Retinal pigment epithelial cell (primary cell): Measurements from ENCODE around the gene CCNG2.

Experiments
- DNase-seq: peaks from one replicate; pipeline ENCODE4 v3.0.0-alpha.2; 2010; ENCODE audit warnings: low read depth
- H3K4me3 ChIP-seq: 2 replicates; pipeline ENCODE4 v1.5.1; 2011; ENCODE audit warnings: mild to moderate bottlenecking, low read length, control low read depth, moderate library complexity
- TF ChIP-seq, protein P1 (sequence below): conservative IDR thresholded peaks from 2 replicates; pipeline ENCODE4 v1.5.1; 2011; ENCODE audit warnings: low read depth, low read length, control low read depth, inconsistent platforms

Gene CCNG2

DNA sequence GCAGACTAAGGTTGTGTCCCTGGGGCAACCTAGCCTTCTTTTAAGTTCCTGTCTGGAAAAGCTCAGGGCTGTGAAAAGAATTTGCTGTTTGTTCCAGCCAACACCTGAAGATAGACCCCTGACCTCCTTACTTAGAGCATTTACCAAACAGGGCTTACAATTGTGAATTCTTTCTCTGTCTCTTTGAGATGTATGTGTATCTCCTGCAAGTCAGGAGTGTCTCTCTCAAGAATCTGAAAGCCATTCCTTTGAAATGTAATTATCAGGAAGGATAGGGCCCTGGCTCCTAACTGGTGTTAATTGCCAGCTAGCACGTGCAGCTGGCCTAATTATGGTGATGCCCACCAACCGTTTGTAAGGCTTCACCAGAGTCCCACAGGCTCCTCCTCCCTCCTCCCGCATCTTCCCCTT, 18.2 kb downstream of the CCNG2 start:
- no peak overlapping the region for H3K4me3 ChIP-seq
- TF ChIP-seq, protein P1, sequence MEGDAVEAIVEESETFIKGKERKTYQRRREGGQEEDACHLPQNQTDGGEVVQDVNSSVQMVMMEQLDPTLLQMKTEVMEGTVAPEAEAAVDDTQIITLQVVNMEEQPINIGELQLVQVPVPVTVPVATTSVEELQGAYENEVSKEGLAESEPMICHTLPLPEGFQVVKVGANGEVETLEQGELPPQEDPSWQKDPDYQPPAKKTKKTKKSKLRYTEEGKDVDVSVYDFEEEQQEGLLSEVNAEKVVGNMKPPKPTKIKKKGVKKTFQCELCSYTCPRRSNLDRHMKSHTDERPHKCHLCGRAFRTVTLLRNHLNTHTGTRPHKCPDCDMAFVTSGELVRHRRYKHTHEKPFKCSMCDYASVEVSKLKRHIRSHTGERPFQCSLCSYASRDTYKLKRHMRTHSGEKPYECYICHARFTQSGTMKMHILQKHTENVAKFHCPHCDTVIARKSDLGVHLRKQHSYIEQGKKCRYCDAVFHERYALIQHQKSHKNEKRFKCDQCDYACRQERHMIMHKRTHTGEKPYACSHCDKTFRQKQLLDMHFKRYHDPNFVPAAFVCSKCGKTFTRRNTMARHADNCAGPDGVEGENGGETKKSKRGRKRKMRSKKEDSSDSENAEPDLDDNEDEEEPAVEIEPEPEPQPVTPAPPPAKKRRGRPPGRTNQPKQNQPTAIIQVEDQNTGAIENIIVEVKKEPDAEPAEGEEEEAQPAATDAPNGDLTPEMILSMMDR: no peak
- no peak for DNase-seq

DNA sequence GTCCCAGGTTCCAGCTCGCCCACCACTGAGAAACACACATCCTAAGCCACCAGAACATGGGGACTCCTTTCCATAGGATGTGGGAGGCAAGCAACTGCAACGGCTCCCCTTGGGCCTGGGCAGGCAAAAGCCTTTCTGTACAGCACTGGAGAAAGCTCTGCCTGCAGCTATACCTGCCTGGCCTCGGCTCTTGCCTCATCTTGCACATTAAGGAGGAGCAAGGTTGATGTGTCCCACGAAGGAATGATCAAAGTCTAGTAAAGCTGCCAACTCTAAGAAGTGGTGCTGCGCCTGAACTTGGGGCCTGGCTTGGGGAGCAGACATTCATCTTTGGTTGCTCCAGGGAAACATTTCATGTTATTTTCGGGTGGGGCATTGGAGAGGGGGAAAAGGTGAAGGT, 19.6 kb downstream of the CCNG2 start:
- no peak for DNase-seq
- H3K4me3 ChIP-seq: no peak overlapping the region
- TF ChIP-seq, protein P1: no peak

DNA sequence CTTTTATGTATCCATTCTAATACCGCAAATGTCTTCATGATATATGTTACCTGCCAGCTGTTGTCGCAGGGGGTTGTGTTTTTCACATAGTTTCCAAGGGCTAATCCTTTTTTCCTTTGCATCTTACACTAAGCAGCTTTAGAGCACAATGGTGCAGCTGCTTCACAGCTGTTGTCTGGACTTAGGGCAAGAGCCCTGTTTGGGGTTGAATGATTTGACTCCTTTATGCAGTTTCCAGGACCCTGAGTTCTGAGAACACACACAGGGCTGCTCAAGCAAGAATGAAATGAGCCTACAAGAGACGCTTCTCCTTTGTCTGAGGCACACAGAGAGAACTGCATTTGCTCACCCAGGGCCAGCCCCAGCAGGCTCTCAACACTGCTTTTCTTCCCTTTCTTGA, 20.2 kb downstream of the CCNG2 start:
- H3K4me3 ChIP-seq: no peak overlapping the region
- no peak for DNase-seq
- TF ChIP-seq, protein P1: no peak

DNA sequence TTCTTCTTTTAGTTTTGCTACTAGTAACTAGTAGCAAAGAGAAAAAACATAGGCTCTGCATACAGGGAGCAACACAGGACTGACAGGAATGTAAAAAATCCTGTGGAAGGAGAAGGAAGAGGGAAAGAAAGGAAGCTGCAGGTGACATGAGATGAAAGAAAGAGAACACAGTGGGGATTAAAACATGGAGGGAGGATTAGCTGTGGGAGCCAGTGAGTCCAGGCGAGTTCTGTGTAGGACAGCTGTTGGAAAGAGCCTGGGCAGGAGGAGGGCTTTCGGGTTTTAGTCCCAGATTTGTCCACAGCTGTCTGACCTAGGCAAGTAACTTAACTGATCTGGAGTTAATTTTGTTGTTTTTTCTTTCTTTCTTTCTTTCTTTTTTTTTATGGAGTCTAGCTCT, 21.6 kb downstream of the CCNG2 start:
- H3K4me3 ChIP-seq: no peak overlapping the region
- DNase-seq: no peak
- TF ChIP-seq, protein P1: no peak

DNA sequence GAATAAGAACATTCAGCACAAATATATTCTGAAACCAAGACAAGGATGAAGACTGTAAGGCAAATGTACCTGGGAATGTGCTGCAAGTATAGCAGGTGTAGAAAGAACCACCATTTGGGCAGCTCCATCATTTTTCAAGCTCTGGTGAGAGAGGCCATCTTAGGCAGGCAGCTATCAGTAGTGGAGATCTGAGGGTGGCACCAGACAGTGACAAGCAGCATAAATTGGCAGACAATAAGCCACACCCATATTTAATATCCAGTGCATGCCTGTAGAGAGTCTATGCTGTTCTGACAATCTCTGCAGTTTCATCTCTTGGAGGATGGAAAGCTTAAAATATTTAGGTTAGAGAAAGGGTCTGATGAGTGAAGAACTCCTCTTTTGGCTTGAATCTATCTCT, 22.5 kb downstream of the CCNG2 start:
- TF ChIP-seq, protein P1: no peak
- no peak for DNase-seq
- H3K4me3 ChIP-seq: no peak overlapping the region

DNA sequence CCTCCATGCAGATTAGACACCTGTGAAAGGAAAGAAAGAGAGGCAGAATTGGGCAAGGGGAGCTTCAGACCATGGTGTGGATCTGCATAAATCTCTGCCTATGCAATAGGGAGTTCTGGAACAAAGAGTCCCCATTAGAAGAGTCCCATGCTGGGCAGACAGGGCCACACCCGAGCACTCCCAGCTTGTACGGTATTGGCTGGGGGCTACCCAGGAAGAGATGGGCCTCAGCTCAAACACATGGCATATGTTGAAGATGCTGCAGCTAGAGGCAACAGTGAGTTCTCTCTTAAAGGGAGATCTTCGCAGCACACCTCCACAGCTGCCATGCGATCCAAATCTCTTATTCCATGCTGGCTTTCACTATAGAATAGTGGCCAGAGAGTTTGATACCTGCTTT, 24.7 kb downstream of the CCNG2 start:
- TF ChIP-seq, protein P1: no peak
- H3K4me3 ChIP-seq: no peak overlapping the region
- DNase-seq: no peak

DNA sequence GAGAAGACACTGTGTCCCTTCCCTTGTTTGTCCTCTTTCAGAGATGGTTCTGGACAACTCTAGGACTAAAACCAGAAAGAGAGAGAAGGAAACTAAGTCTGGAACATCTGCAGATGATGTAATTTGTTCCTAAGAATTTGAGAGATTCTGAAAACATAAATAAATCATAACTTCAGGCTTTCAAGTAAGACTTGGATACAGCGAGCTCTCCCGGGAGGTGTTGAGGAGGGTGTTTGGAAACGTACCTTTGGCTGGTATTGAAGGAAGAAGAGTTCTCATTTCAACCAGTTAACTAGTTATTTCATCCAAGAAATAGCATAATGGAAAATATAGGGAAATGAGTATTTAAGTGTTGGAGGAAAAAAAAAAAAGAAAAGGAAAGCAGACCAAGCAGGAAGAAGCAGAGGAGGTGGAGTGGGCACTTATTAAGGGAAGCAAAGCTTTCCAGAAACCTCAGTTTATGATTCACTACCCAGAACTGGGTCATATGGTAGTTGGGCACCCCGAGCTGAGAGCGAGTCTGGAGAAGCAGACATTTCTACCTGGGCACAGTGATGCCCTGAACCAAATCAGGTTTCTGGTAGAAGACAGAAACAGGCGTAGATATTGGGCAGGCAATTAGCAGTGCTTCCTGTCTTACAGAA, 26.9 kb downstream of the CCNG2 start:
- no peak for DNase-seq
- H3K4me3 ChIP-seq: no peak overlapping the region
- TF ChIP-seq, protein P1: no peak
